ENCODE measurements around the gene MAP2K6.
A peak's percentile ranks its signal among the peaks of the same experiment; 100 is the strongest.

Gene MAP2K6

DNA sequence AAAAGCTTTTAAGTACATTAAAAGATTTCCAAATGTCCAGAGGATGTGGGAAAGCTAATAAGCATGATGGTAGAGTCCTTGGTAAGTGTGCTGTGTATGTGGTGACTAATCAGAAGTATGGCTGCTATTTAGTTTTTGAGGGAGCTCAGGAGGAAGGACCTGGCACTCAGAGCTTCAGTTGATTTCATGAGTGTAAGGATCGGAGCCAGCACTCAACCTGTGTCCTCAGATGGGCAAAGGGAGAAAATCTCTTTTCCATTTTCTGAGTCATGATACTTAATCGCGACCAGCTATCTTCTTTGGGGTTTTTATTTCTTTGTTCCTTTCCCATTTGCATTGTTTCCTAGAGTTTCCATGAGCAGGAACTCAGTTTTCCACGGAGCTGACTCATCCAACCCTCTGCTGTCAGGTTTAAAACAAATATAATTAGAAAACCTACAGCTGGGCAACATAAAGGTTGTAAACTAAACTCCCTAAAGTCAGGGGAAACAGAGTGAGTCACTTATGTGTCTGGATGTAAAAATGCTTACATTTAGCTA lies 125.4 kb downstream of the MAP2K6 start:
- no peak for DNase-seq

DNA sequence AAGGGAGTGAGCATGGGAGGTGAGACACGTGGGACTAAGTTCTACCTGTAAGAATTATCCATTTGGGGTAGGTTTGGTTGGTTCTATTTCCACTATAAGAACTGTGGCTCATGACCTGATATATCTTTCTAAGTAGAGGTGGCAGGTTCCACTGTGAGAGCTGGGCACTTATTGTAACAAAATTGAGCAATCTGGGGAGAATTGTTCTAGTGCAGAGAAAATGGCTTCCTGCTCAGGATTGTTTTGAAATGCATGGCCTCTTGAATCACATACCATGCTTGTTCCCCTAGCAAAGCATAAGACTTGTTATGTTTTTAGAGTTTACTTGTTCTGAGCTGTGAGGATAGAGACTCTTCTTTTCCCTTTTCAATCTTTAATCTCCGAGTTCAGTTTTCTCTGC lies 125.9 kb downstream of the MAP2K6 start:
- no peak for DNase-seq

DNA sequence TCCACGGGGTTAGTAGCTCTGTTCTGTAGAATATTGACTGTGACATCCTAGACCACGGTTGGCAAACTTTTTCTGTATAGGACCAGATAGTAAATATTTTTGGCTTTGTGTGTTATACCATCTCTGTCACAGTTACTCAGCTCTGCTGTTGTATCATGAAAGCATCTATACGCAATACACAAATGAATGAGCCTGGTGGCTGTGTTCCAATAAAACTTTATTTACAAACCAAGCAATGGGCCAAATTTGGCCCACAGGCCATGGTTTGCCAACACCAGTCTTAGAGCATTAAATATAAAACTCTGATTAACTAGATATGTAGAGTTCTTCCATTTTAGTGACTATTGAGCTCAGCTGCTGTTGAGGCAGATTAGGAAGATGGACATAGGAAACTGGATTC lies 132.7 kb downstream of the MAP2K6 start:
- no peak for DNase-seq

DNA sequence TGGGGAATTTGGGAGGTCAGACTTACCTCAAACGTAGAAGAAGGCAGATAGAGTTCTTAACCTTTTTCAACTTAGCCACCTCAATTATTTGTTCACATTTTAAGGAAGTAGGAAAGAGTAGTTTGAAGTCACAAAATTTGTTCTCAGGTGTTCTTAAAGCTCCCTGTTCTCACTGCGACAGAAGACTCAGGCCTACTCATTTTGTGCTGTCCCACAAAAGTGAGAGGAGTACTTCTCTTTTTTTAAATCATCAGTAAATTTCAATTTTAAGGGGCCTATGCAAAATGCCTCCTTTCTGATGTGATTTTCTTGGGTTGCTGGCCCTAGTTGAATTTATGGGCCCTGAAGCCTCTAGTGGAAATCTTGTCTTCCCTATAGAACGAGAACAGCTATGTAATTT lies 133.4 kb downstream of the MAP2K6 start:
- DNase-seq = no peak

DNA sequence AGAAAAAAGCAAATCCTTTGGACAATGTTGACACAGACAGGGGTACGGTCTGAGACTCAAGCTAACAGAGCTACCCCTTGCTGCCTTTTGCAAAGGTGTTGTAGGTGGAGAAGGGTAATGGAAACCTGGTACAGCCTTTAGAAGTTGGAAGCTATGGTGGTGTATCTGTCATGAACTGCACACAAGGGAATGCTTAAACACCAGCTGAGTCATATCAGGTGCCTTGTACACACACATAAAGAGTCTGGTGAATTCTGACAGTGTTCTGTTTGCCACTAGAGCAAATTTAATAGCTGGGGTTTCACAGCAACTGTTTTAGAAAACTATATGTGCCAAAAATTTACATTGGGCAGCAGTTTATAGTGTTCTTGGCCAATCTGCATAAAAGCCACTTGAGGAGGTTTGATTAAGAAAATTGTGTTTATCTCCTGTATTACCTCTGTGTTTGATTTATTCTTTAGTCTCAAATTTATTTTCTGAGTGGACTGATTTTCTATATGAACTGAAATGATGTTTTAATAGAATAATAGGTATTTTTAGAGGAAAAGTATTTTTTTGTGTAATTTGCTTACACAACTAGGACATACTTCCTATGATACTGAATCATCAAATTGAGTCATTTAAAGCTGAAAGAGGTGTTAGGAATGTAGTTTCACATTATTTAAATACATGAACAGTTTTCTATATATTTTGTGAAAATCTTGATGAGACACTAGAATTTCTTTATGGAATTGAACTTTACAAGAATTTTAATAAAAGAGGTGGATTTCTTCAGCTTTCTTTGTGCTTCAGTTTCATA lies 136.9 kb downstream of the MAP2K6 start:
- DNase-seq = no peak

DNA sequence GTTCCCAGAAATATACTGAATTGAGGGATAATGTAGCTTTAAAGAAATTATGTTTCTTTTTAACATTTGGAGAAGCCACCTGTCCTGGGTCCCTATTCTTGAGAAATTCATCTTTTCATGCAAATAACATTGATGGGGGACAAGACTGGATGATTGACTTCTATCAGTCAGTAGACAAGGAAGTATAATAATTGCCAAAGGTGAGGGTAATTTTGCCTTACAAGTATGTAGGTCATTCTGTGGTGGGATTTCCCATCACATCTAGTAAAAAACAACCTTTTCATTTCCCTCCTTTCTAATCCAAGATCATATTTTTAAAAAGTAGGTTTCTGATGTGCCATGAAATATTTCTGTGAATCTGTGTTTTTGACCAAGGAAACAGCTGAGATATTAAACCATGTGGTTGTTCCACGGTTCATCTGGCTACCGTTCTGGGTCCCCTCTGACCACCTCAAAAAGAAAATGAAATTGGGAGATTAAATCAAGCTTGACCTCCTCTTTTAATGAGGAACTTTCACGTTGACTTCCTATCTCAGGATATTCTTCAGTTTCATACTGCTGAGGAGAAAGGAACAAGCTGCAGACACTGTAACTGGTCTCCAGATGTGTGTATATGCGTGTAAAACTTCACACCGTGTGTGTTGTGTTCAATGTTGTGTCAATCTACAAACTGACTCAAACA lies 138.6 kb downstream of the MAP2K6 start:
- no peak for DNase-seq

DNA sequence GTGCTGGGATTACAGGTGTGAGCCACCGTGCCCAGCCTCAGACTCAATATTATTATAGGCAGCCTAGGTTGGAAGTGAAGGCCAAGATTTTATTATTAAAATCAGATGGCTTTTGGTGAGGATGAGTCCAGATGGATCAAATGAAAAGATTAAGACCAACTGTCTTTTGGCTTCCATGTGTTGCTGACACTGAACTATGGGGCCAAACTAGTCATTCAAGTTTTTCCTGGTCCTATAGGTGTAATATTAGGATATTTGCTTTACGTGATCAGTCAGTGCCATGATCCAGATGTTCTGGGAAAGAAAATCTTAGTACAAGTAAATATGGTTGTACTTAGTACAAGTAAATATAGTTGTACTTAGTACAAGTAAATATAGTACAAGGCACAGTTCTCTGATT lies 140.6 kb downstream of the MAP2K6 start:
- DNase-seq = no peak

DNA sequence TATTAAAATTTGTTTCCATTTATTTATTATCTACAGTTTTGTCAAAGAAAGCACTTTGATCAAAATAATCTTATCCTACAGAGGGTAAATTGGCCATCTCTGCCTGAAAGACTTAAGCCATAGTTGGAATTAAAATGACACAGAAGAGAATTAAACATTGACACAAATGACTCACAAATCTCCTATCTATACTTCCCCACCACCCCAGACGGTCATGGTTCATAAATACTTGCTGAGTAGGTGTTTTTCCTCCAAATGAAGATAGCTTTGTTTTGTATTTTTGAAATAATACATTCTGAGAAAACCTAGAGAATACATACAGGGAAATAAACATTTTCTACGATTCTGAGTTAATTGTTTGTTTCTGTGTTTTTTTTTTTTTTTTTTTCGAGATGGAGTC lies 142.8 kb downstream of the MAP2K6 start:
- no peak for DNase-seq

DNA sequence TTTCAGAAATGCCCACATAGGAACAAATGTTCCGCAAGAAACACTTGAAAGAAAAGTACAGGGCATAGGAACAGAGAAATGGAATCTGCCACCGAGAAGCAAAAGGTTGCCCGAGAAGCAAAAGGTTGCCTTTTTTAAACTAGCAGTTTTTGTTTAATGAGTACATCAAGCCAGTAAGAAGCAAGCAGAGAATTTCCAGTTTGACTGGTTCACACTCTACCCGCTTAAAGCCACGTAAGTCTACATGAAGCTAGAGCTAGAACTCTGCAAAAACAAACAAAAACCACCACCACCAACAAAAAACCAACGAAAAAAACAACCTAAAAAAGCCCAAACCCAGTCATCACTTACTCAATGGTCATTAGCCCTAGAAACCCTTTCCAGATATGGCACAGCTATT lies 144.3 kb downstream of the MAP2K6 start:
- DNase-seq = no peak

DNA sequence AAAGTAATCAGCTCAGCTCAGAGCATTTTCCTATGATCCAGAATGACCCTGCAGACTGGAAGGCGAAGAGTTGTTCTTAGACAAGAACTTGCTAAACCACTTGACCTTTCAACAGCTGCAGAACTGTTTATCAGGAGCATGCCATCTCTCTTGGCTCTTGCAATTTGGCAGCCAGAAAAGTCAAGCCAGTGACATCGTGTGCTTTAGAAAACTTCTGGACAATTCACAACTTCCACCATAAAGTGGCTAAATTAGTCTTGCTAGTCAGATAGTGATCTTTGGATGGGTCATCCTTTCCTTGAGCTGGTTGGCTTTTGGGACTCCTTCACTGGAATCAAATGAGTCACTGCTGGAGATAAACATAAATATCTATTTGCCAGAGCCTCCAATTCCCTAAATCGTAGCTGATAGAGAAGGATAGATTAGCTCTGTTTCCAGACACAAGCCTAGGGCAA lies 146.5 kb downstream of the MAP2K6 start:
- DNase-seq = no peak

DNA sequence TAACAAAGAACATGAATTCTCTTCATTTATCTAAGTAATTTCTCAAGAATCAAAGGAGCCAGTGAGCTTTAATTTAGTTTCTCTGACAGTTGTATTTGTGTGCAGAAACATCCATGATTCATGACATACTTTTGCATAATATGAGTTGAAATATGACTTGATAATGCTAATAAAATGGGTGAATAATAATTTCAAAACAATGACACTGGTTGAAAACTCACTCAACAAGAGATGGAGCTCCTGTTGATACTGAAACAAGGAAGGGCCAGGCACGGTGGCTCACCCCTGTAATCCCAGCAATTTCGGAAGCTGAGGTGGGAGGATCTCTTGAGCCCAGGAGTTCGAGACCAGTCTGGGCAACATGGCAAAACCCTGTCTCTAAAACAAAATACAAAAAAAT lies 147.0 kb downstream of the MAP2K6 start:
- DNase-seq = no peak

DNA sequence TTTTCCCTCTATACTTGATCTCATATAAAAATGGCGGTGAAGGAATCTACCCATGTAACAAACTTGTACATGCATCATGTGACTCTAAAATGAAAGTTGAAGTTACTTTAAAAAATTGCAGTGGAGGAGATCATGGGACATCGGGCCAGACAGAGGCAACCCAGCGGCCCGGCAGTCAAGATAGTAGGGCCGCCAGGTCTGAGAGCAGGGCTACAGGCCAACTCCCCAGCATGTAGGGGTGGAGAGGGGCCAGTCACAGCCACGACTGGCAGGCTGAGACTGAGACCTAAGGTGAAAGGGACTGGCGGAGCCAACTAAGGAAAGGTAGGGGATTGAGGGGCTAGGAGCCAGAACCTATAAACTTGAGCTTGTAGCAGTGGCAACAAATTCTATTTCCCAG lies 150.9 kb downstream of the MAP2K6 start:
- no peak for DNase-seq

DNA sequence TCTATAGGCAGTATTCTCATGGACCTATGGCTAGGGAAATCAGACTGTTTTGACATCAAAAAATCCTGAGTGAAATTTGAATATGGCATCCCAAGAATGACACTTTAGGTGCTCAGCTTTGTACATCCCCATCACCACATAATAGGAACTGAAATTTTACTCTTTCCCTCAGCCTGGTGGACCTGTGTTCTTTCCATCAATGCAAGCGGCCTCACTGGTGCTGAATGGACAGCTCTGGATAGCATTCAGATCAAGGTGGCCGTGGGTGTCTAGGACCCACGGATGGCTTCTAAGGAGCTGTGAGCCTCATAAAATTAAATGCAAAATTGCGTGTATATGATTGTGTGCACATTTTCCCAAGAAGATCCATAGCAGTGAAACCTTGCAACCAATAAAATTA lies 152.6 kb downstream of the MAP2K6 start:
- DNase-seq = peak; percentile 4

DNA sequence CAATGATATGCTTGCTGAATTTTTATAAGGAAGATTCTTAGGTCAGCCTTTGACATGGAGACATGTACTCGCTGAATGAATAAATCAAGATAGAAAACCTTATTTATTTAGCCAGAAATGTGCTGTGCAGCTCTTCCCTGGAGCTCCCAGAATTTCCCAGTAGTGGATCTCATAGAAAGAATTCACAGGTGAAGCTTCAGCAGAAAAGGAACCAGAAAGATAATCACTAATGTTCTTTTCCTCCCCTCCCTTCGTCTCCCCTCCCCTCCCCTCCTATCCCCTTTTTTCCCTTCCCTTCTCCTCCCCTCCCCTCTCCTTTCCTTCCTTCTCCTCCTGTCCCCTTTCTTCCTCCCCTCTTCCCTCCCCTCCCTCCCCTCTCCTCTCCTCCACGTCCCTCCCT lies 158.2 kb downstream of the MAP2K6 start:
- DNase-seq = no peak

DNA sequence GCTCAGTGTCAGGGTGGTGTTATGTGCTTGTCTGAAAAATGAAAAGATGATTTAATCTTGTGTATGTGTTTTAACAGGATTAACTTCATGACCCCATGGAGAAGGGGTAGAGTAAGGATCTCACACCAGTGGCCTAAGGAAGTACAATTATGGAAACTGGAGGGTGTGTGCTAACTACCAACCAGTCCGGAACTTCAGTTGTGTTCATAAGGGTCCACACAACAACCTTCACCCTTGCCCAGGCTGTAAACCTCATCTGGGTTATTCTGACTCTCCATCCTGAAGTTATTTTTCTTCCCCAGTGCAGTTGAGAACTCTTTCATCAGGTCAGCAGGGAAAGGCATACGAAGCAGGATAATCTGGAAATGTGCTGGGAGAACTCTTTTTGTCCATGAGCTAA lies 158.9 kb downstream of the MAP2K6 start:
- no peak for DNase-seq

DNA sequence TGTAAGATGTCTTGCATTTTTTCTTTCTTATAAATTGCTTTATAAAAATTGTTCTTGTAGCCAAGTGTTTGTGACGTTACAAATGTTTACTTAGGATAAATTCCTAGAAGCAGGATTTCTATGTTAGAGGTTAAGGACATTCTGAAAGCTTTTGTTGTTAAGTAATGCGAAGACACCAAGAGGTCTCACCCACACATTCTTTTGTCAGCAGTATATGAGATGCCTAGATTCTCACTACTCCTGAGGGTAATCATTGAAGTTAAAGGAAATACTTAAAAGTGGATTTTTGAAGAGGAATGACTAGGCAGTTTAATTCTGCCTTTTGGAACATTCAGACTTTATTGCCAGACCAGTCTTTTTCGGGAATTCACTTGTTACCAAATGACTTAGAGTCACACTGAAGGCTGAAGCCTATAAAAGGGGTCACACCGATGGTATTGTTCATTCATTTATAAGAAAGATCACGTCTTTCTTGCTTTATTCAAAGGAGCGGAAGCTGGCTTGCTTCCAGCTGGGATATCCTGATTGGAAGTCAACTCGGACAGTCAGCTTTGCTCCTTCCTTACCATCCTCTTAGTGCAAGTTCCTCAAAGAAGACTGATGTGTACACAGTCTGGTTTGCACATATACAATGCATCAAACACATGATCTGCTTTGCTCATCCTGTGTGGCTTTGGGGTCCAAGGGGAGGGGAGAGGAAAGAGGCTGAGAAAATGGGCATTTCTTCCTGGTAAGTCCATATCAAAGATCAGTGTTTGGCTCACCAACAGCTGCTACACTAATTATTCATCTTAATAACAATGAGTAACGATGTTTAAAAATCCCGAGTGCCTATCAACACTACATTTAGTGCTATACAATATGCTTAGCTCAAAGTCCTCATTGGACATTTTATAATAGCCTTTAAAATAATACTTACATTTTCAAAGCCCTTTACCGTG lies 160.0 kb downstream of the MAP2K6 start:
- no peak for DNase-seq

DNA sequence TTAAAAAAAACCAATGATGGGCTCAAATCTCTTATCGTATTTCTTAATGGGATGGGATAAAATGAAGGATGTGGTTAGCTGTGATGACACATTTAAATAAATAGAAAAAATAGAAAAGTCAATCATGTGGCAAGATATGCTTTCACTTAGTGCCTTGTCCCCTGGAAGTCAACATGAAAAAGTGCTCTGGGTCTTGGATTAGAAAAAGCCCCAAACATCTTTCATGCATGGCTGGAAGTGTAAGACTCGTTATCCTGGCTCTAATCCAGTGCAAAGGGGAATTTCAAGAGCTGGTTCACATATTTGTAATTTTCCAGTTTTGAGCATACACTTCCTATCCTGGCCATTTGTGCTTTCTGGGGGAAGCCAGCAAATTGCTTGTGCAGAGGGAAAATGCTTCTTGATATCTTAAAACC lies 160.9 kb downstream of the MAP2K6 start:
- no peak for DNase-seq

DNA sequence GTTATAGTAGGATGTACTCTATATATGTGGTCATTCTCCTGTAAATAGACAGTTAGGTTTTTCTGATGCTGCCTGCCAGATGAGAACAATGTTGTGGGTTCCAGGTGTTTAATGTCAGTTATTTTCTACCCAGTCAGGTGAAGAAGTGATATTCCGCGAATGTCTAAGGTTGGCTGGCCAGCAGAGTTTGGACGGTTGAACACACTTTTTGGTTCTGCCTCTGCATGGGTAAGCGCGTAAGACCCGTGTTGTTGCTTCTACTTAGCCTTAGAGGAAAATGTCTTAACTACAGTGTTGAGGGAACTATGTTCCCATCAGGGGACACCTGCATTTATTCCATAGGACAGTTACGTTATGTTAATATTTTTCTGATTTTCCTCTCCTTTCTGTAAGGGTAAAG lies 162.6 kb downstream of the MAP2K6 start:
- DNase-seq = no peak

DNA sequence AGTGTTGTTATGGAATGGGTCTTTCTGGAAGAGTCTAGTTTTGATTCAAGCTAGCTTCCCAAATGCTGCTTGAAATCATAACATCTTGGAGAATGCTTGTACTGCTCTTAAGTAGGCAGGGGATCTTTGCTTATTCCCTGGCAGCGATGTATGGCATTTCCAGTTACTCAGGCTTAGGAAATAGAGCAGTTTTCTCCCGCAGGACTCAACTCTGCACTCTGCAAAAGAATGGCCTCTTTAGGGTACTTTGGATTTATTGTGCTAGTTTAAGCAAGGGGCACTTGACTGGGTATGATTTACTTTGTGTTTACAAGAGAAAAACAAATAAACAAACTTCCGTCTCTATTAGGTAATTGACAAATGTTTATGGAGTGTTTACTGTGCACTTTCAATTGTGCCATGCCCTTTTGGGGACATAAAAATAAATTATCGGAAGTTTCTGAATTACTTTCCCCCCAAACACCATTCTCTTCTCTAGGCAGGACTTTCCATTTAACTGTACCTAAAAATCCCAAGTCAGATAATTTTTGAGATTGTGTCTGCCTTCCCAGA lies 164.0 kb downstream of the MAP2K6 start:
- DNase-seq = no peak

DNA sequence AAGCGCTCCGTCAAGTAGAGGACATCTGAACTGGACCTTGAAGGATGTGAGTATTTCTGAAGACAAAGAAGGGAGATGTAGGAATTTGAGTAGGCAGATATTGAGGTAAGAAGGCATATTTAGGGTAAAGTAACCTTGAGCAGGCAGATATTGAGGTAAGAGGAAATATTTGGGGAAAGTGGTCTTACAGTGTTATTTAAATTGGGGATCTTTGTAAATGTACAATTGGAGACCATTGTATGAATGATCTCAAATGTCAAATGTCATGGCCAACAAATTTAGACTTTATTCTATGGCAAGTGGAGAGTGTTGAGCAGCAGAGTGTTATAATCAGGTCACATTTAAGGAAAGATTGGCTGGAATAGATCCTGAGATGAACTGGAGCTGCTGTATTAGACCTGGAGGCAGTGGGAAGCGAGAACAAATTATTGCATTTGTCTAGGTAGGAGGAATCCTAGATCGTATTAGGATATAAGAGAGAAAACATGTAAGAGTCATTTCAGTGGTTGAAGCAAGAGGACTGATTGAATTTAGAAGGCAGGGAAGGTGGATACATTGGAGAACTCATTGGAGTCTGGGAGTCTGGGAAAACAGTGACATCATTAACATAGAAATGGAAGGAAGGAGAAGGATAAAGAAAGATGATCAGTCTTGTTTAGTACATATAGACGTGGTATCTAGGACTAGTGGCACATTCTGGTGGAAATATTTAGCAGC lies 165.6 kb downstream of the MAP2K6 start:
- no peak for DNase-seq

DNA sequence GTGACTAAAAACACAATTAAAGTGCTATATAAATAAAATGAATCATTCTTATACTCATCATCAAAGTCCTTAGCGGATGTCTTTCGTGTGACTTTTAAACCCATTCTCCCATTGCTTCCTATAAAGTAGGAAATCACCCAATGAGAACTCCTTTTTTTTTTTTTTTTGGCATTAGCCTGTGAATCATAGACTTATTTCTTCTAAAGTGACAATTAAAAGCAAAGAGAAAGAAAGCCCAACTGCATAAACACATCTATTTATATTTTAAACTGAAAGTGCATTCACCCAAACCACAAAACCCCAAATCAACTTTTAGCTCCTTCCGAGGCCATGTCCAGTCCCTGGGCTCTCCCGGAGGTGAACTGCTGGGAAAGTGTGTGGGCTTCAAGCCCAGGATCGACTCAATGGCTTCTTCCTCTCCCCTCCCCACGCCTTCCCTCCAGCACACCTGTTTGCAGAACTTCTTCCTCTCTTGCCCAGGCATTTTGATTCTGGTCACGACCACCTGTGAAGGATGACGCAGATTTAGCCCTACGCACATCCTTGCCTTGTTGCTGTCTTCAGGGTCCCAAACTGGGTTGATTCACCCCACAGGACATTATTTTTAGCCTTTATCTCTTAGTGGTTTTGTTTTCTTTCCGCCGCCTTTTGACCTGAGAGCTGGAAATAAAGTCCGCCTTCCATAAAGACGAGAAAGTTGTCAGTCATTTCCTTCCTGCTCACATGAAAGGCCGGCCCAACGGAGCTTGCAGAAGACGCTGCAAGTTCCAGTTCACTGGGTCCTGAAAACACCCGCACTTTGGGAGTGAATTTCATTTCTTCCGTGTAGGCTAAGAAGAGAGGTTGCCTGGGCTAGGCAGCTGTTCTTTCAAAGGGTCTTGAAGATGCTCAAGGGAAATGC lies 166.8 kb downstream of the MAP2K6 start:
- peak; percentile 40 for DNase-seq

All from hematopoietic multipotent progenitor cell treated with erythropoietin and hydrocortisone succinate and interleukin-3 and kit ligand, for 4 days (in vitro differentiated cells).